Hepatocyte (in vitro differentiated cells): Measurements from ENCODE around the gene MYRF.

Experiments used
- EZH2 ChIP-seq: fragments of 200-600 bp; sonication (generic); IDR thresholded peaks from 2 replicates; pipeline ENCODE4 v1.6.1; 2016; ENCODE audit warnings: antibody characterized with exemption, mild to moderate bottlenecking, borderline replicate concordance
- EZH2phosphoT487 ChIP-seq: fragments of 200-600 bp; sonication (generic); IDR thresholded peaks from one replicate; pipeline ENCODE4 v1.6.1; 2018; ENCODE audit warnings: antibody characterized with exemption, mild to moderate bottlenecking, low read depth, moderate library complexity; ENCODE audit not compliant: unreplicated experiment, severe bottlenecking
- TF ChIP-seq, protein P1 (sequence below): fragments of 200-600 bp; sonication (generic); IDR thresholded peaks from 2 replicates; pipeline ENCODE4 v1.5.1; 2016; ENCODE audit warnings: antibody characterized with exemption, mild to moderate bottlenecking; ENCODE audit not compliant: poor library complexity

DNA sequence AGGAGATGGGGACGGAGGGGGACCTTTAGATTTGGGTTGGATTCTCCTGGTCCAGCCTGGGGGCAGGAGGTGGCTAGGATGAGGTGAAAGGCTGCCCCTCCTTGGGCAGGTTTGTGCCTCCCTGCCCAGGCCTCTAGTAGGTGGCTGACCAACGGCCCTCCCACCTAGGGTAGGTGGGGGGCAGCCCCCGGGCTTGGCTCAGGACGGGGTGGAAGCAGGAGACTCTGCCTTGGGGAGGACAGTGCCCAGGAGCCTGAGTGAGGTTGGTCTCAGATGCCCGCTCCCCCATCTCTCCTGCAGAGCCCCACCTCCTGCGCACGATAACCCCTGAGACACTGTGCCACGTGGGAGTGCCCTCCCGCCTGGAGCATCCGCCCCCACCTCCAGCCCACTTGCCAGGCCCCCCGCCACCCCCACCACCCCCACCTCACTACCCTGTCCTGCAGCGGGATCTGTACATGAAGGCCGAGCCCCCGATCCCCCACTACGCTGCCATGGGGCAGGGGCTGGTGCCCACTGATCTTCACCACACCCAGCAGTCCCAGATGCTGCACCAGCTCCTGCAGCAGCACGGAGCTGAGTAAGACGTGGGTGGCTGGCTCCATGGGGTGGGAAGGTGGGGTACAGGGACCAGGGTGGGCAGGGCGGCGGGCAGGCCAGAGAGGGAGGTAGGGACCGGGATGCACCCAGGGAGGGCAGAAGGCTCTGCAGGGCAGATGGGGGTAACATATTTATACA is 17.7 kb downstream of the MYRF start:
- TF ChIP-seq, protein P1, sequence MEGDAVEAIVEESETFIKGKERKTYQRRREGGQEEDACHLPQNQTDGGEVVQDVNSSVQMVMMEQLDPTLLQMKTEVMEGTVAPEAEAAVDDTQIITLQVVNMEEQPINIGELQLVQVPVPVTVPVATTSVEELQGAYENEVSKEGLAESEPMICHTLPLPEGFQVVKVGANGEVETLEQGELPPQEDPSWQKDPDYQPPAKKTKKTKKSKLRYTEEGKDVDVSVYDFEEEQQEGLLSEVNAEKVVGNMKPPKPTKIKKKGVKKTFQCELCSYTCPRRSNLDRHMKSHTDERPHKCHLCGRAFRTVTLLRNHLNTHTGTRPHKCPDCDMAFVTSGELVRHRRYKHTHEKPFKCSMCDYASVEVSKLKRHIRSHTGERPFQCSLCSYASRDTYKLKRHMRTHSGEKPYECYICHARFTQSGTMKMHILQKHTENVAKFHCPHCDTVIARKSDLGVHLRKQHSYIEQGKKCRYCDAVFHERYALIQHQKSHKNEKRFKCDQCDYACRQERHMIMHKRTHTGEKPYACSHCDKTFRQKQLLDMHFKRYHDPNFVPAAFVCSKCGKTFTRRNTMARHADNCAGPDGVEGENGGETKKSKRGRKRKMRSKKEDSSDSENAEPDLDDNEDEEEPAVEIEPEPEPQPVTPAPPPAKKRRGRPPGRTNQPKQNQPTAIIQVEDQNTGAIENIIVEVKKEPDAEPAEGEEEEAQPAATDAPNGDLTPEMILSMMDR = no peak
- TF ChIP-seq EZH2phosphoT487 = no peak
- no peak for TF ChIP-seq EZH2
